Measurements from ENCODE around the gene OR7A10. TPM values are rescaled to one million over a fixed set of nuclear protein-coding genes. Genes with fewer than 3 reads are reported as not detected.
"Not testable (repeated sequence)": the region's sequence is repeated elsewhere in the genome, so short reads cannot be mapped to it uniquely, and the experiment has no call there.

Gene OR7A10
- total RNA-seq, 1 donor from 2014 or later = not detected

GRCh38 chr19:14804765-14805164, 44.0 kb downstream of the OR7A10 start:
- intact Hi-C loops (cut with DNase I) = no loop called here
- DNase-seq (ENCODE audit: missing footprints) (no peak), ATAC-seq (no peak)

- DNase-seq (ENCODE audit: missing footprints) = no peak
- intact Hi-C loops (cut with DNase I) = no loop called here
- no peak for ATAC-seq
Measured at GRCh38 chr19:14798760-14799159, 50.0 kb downstream of the OR7A10 start.

GRCh38 chr19:14796021-14796420, 52.7 kb downstream of the OR7A10 start:
- no peak for ATAC-seq

GRCh38 chr19:14795078-14795721, 53.5 kb downstream of the OR7A10 start:
- no peak for ATAC-seq
- DNase-seq (ENCODE audit: missing footprints) = no peak
- intact Hi-C loops (cut with DNase I) = no loop called here

More at GRCh38 chr19:14796021-14796420, 52.7 kb downstream of the OR7A10 start:
- intact Hi-C loops (cut with DNase I) = no loop called here
- DNase-seq (ENCODE audit: missing footprints) = no peak

- ATAC-seq; DNase-seq (ENCODE audit: missing footprints); intact Hi-C loops (cut with DNase I): not testable (repeated sequence)
Measured at GRCh38 chr19:14792250-14792649, 56.5 kb downstream of the OR7A10 start.

Other genes starting within 250 kb of the OR7A10 start
- gene ADGRE3, start 174.1 kb downstream of the OR7A10 start, total RNA-seq = 0.11 TPM
- gene ZNF333, start 158.9 kb downstream of the OR7A10 start, total RNA-seq = 6.1 TPM
- gene ADGRE2, start 70.4 kb downstream of the OR7A10 start, total RNA-seq = 0.87 TPM
- gene OR7A5, start 13.7 kb downstream of the OR7A10 start, total RNA-seq = not detected
- not detected for gene OR7C1, start 13.7 kb downstream of the OR7A10 start, total RNA-seq
- not detected for gene OR7A17, start 37.2 kb upstream of the OR7A10 start, total RNA-seq
- not detected for gene OR7C2, start 92.6 kb upstream of the OR7A10 start, total RNA-seq
- gene SLC1A6, start 130.9 kb upstream of the OR7A10 start, total RNA-seq = not detected
- gene CASP14, start 200.6 kb upstream of the OR7A10 start, total RNA-seq = not detected
- gene OR1I1, start 233.3 kb upstream of the OR7A10 start, total RNA-seq = not detected

Measured in Right ventricle myocardium inferior (tissue), 1 donor.